ENCODE data around the gene KLHL34.
A peak's percentile ranks its signal among the peaks of the same experiment; 100 is the strongest.

KLHL34 gene

DNA sequence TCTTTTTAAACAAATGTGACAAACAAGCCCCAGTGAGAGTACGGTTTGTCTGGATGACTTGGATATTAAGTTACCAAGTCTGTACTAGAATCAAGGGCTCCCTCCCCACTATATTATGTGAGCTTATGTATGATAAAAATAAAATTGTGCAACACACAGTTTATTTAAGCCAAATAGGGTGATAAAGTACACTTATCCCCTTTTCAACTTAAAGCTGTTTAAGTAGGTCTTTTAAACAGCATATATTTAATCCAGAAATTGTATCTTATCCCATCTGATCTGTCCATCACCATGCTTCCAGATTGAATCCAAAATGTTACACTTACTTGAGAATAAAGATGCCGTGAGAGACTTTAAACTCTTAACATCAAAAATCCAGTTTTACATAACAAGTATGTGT, 2.0 kb upstream of the KLHL34 start:
- no peak overlapping the region for H3K4me3 ChIP-seq
- no peaks in the 10 kb centered on the region for H3K9me3 ChIP-seq (ENCODE audit: low read depth, low read length)
- no peak overlapping the region for H3K27ac ChIP-seq
- H3K9ac ChIP-seq (ENCODE audit: insufficient read length): peak overlapping the region; percentile 20
- TF ChIP-seq POLR2AphosphoS5 (IDR thresholded peaks at IDR 0.05; ENCODE audit: borderline replicate concordance, low read depth, low read length) (no peak), EZH2 (IDR thresholded peaks at IDR 0.05) (no peak), FOXP2 (optimal IDR thresholded peaks at IDR 0.05; ENCODE audit: control extremely low read depth, extremely low read length, insufficient read depth) (no peak)
- no peaks in the 10 kb centered on the region for H3K36me3 ChIP-seq (ENCODE audit: insufficient read depth, low read length)
- DNase-seq (ENCODE audit: low read depth, low spot score): no peak

GRCh38 chrX:21659320-21659719, 1.2 kb upstream of the KLHL34 start:
- no peak for TF ChIP-seq POLR2AphosphoS5 (IDR thresholded peaks at IDR 0.05; ENCODE audit: borderline replicate concordance, low read depth, low read length)
- no peak for TF ChIP-seq FOXP2 (optimal IDR thresholded peaks at IDR 0.05; ENCODE audit: control extremely low read depth, extremely low read length, insufficient read depth)
- TF ChIP-seq EZH2 (IDR thresholded peaks at IDR 0.05): no peak
- DNase-seq (ENCODE audit: low read depth, low spot score): no peak
- no peak overlapping the region for H3K9ac ChIP-seq (ENCODE audit: insufficient read length)
- no peaks in the 10 kb centered on the region for H3K9me3 ChIP-seq (ENCODE audit: low read depth, low read length)
- H3K4me3 ChIP-seq: no peak overlapping the region
- no peak overlapping the region for H3K27ac ChIP-seq
- no peaks in the 10 kb centered on the region for H3K36me3 ChIP-seq (ENCODE audit: insufficient read depth, low read length)

DNA sequence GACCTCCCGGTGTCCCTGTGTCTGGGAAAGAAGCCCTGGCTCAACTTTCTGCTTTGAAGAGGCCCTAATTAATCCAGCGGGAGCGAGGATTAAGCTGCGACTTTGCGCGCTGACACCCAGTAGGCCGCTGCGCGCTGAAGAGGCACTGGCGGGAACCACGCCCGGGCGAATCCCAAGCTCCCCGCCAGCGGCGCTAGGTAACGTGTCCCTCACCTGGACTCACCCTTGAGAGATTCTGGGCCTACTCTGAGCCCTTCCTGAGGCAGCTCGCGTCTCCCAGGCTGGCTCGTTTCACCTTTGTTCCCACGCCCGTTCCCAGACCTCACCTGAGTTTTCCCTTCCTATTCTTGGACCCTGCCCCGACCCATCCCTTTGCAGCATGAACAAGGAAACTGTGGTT, 616 bp upstream of the KLHL34 start:
- Histone ChIP-seq H3K9ac (ENCODE audit: insufficient read length) (no peak overlapping the region), H3K4me3 (no peak overlapping the region), H3K36me3 (ENCODE audit: insufficient read depth, low read length) (no peaks in the 10 kb centered on the region), H3K27ac (no peak overlapping the region), H3K9me3 (ENCODE audit: low read depth, low read length) (no peaks in the 10 kb centered on the region)
- TF ChIP-seq POLR2AphosphoS5 (IDR thresholded peaks at IDR 0.05; ENCODE audit: borderline replicate concordance, low read depth, low read length) (no peak), FOXP2 (optimal IDR thresholded peaks at IDR 0.05; ENCODE audit: control extremely low read depth, extremely low read length, insufficient read depth) (no peak), EZH2 (IDR thresholded peaks at IDR 0.05) (no peak)
- DNase-seq (ENCODE audit: low read depth, low spot score): no peak

GRCh38 chrX:21657318-21658151, 595 bp downstream of the KLHL34 start:
- Histone ChIP-seq H3K27ac (no peak overlapping the region), H3K36me3 (ENCODE audit: insufficient read depth, low read length) (no peaks in the 10 kb centered on the region), H3K9ac (ENCODE audit: insufficient read length) (no peak overlapping the region), H3K9me3 (ENCODE audit: low read depth, low read length) (no peaks in the 10 kb centered on the region), H3K4me3 (no peak overlapping the region)
- TF ChIP-seq FOXP2 (optimal IDR thresholded peaks at IDR 0.05; ENCODE audit: control extremely low read depth, extremely low read length, insufficient read depth) (no peak), POLR2AphosphoS5 (IDR thresholded peaks at IDR 0.05; ENCODE audit: borderline replicate concordance, low read depth, low read length) (no peak), EZH2 (IDR thresholded peaks at IDR 0.05) (no peak)
- DNase-seq (ENCODE audit: low read depth, low spot score): no peak

- Histone ChIP-seq H3K9me3 (ENCODE audit: low read depth, low read length) (no peaks in the 10 kb centered on the region), H3K36me3 (ENCODE audit: insufficient read depth, low read length) (no peaks in the 10 kb centered on the region), H3K9ac (ENCODE audit: insufficient read length) (no peak overlapping the region), H3K27ac (no peak overlapping the region), H3K4me3 (no peak overlapping the region)
- no peak for TF ChIP-seq EZH2 (IDR thresholded peaks at IDR 0.05)
- no peak for DNase-seq (ENCODE audit: low read depth, low spot score)
These were observed 1.4 kb downstream of the KLHL34 start for GRCh38 chrX:21656587-21657317.

GRCh38 chrX:21655901-21656586, 2.1 kb downstream of the KLHL34 start:
- no peak for TF ChIP-seq FOXP2 (optimal IDR thresholded peaks at IDR 0.05; ENCODE audit: control extremely low read depth, extremely low read length, insufficient read depth)
- no peak for TF ChIP-seq EZH2 (IDR thresholded peaks at IDR 0.05)
- no peak for TF ChIP-seq POLR2AphosphoS5 (IDR thresholded peaks at IDR 0.05; ENCODE audit: borderline replicate concordance, low read depth, low read length)
- no peaks in the 10 kb centered on the region for H3K36me3 ChIP-seq (ENCODE audit: insufficient read depth, low read length)
- no peak overlapping the region for H3K4me3 ChIP-seq
- no peak overlapping the region for H3K27ac ChIP-seq
- no peaks in the 10 kb centered on the region for H3K9me3 ChIP-seq (ENCODE audit: low read depth, low read length)
- DNase-seq (ENCODE audit: low read depth, low spot score): no peak
- no peak overlapping the region for H3K9ac ChIP-seq (ENCODE audit: insufficient read length)

- TF ChIP-seq FOXP2 (optimal IDR thresholded peaks at IDR 0.05; ENCODE audit: control extremely low read depth, extremely low read length, insufficient read depth) (no peak), EZH2 (IDR thresholded peaks at IDR 0.05) (no peak), POLR2AphosphoS5 (IDR thresholded peaks at IDR 0.05; ENCODE audit: borderline replicate concordance, low read depth, low read length) (no peak)
- Histone ChIP-seq H3K27ac (no peak overlapping the region), H3K4me3 (no peak overlapping the region), H3K9me3 (ENCODE audit: low read depth, low read length) (no peaks in the 10 kb centered on the region), H3K9ac (ENCODE audit: insufficient read length) (no peak overlapping the region), H3K36me3 (ENCODE audit: insufficient read depth, low read length) (no peaks in the 10 kb centered on the region)
- no peak for DNase-seq (ENCODE audit: low read depth, low spot score)
These were observed 12.2 kb downstream of the KLHL34 start for GRCh38 chrX:21645886-21646285.

- Histone ChIP-seq H3K9ac (ENCODE audit: insufficient read length) (no peak overlapping the region), H3K36me3 (ENCODE audit: insufficient read depth, low read length) (no peaks in the 10 kb centered on the region), H3K4me3 (no peak overlapping the region), H3K27ac (no peak overlapping the region), H3K9me3 (ENCODE audit: low read depth, low read length) (no peaks in the 10 kb centered on the region)
- DNase-seq (ENCODE audit: low read depth, low spot score): no peak
- TF ChIP-seq EZH2 (IDR thresholded peaks at IDR 0.05) (no peak), POLR2AphosphoS5 (IDR thresholded peaks at IDR 0.05; ENCODE audit: borderline replicate concordance, low read depth, low read length) (no peak), FOXP2 (optimal IDR thresholded peaks at IDR 0.05; ENCODE audit: control extremely low read depth, extremely low read length, insufficient read depth) (no peak)
These were observed 12.7 kb downstream of the KLHL34 start for GRCh38 chrX:21645431-21645830.

Measured in SK-N-MC (cell line).